ENCODE results near the gene KCNMB2.

Gene KCNMB2

GRCh38 chr3:178588628-178589027, 52.4 kb downstream of the KCNMB2 start:
- Histone ChIP-seq H4K8ac (ENCODE audit: low read depth, low read length) (no peak overlapping the region), H3K4me2 (ENCODE audit: insufficient read depth, low read length, poor library complexity, severe bottlenecking) (no peak overlapping the region), H2BK15ac (ENCODE audit: low read length) (no peak overlapping the region), H3K4ac (ENCODE audit: low read length) (no peak overlapping the region), H3K4me3 (ENCODE audit: low read length in 2 of 2) (no peak overlapping the region), H2BK5ac (ENCODE audit: low read length) (no peak overlapping the region), H3K27ac (replicated peaks; ENCODE audit: low read length) (no peak overlapping the region), H3K4me1 (ENCODE audit: control insufficient read depth in 2 of 2, insufficient read depth in 1 of 2, low read depth in 1 of 2, low read length in 2 of 2) (peaks cover 0 to 3% of the 10 kb centered on the region in 2 donors), H3K9ac (ENCODE audit: low read depth, low read length, poor library complexity) (no peak overlapping the region), H3K23ac (ENCODE audit: low read depth, low read length, poor library complexity) (no peak overlapping the region), H2BK12ac (ENCODE audit: low read length) (no peak overlapping the region), H3K36me3 (replicated peaks in 1 of 2; ENCODE audit: control insufficient read depth in 2 of 2, insufficient read depth in 2 of 2, low read length in 2 of 2) (no peaks in the 10 kb centered on the region), H3K14ac (ENCODE audit: low read length) (no peak overlapping the region), H4K91ac (ENCODE audit: low read depth, low read length, poor library complexity) (no peak overlapping the region), H2AFZ (ENCODE audit: low read length) (no peak overlapping the region), H2AK5ac (ENCODE audit: low read depth, low read length) (no peak overlapping the region), H3K9me3 (replicated peaks in 1 of 2; ENCODE audit: control insufficient read depth in 2 of 2, insufficient read depth in 1 of 2, low read depth in 1 of 2, low read length in 2 of 2) (no peaks in the 10 kb centered on the region), H2BK120ac (ENCODE audit: low read depth, low read length) (no peak overlapping the region), H3K79me1 (ENCODE audit: low read depth, low read length) (no peaks in the 10 kb centered on the region), H3K18ac (ENCODE audit: low read length) (no peak overlapping the region), H3K27me3 (ENCODE audit: control insufficient read depth in 3 of 3, insufficient read depth in 3 of 3, low read depth in 1 of 3, low read length in 3 of 3) (no peaks in the 10 kb centered on the region)
- whole genome bisulfite sequencing, 2 donors (ENCODE audit: extremely low coverage in 2 of 2, insufficient read length in 2 of 2, insufficient replicate concordance in 1 of 2), result no CpG with 5 or more reads among the region's 4 CpGs
- DNase-seq (ENCODE audit: low spot score), result no peak

GRCh38 chr3:178593786-178594185, 57.5 kb downstream of the KCNMB2 start:
- DNase-seq (ENCODE audit: low spot score), result no peak
- Histone ChIP-seq H3K23ac (ENCODE audit: low read depth, low read length, poor library complexity) (no peak overlapping the region), H3K4me1 (ENCODE audit: control insufficient read depth in 2 of 2, insufficient read depth in 1 of 2, low read depth in 1 of 2, low read length in 2 of 2) (peaks cover 0 to 3% of the 10 kb centered on the region in 2 donors), H2BK12ac (ENCODE audit: low read length) (no peak overlapping the region), H2AK5ac (ENCODE audit: low read depth, low read length) (no peak overlapping the region), H2BK5ac (ENCODE audit: low read length) (no peak overlapping the region), H3K27me3 (ENCODE audit: control insufficient read depth in 3 of 3, insufficient read depth in 3 of 3, low read depth in 1 of 3, low read length in 3 of 3) (no peaks in the 10 kb centered on the region), H3K79me1 (ENCODE audit: low read depth, low read length) (no peaks in the 10 kb centered on the region), H3K27ac (replicated peaks; ENCODE audit: low read length) (no peak overlapping the region), H3K18ac (ENCODE audit: low read length) (no peak overlapping the region), H3K9ac (ENCODE audit: low read depth, low read length, poor library complexity) (no peak overlapping the region), H4K91ac (ENCODE audit: low read depth, low read length, poor library complexity) (no peak overlapping the region), H2BK15ac (ENCODE audit: low read length) (no peak overlapping the region), H3K4me3 (ENCODE audit: low read length in 2 of 2) (no peak overlapping the region), H3K14ac (ENCODE audit: low read length) (no peak overlapping the region), H3K9me3 (replicated peaks in 1 of 2; ENCODE audit: control insufficient read depth in 2 of 2, insufficient read depth in 1 of 2, low read depth in 1 of 2, low read length in 2 of 2) (no peaks in the 10 kb centered on the region), H3K36me3 (replicated peaks in 1 of 2; ENCODE audit: control insufficient read depth in 2 of 2, insufficient read depth in 2 of 2, low read length in 2 of 2) (no peaks in the 10 kb centered on the region), H3K4me2 (ENCODE audit: insufficient read depth, low read length, poor library complexity, severe bottlenecking) (no peak overlapping the region), H2AFZ (ENCODE audit: low read length) (no peak overlapping the region), H2BK120ac (ENCODE audit: low read depth, low read length) (no peak overlapping the region), H3K4ac (ENCODE audit: low read length) (no peak overlapping the region), H4K8ac (ENCODE audit: low read depth, low read length) (no peak overlapping the region)
- whole genome bisulfite sequencing, 2 donors (ENCODE audit: extremely low coverage in 2 of 2, insufficient read length in 2 of 2, insufficient replicate concordance in 1 of 2), result no CpG with 5 or more reads among the region's 1 CpG

- no peak overlapping the region for H3K14ac ChIP-seq (ENCODE audit: low read length)
- no peak overlapping the region for H3K4me3 ChIP-seq (ENCODE audit: low read length in 2 of 2)
- no peak overlapping the region for H4K91ac ChIP-seq (ENCODE audit: low read depth, low read length, poor library complexity)
- H3K4me2 ChIP-seq (ENCODE audit: insufficient read depth, low read length, poor library complexity, severe bottlenecking), result no peak overlapping the region
- H2BK12ac ChIP-seq (ENCODE audit: low read length), result no peak overlapping the region
- WGBS, 2 donors (ENCODE audit: extremely low coverage in 2 of 2, insufficient read length in 2 of 2, insufficient replicate concordance in 1 of 2), result no CpG with 5 or more reads among the region's 2 CpGs
- no peaks in the 10 kb centered on the region for H3K27me3 ChIP-seq (ENCODE audit: control insufficient read depth in 3 of 3, insufficient read depth in 3 of 3, low read depth in 1 of 3, low read length in 3 of 3)
- H2BK15ac ChIP-seq (ENCODE audit: low read length), result no peak overlapping the region
- H3K36me3 ChIP-seq (replicated peaks in 1 of 2; ENCODE audit: control insufficient read depth in 2 of 2, insufficient read depth in 2 of 2, low read length in 2 of 2), result no peaks in the 10 kb centered on the region
- no peak overlapping the region for H4K8ac ChIP-seq (ENCODE audit: low read depth, low read length)
- no peaks in the 10 kb centered on the region for H3K9me3 ChIP-seq (replicated peaks in 1 of 2; ENCODE audit: control insufficient read depth in 2 of 2, insufficient read depth in 1 of 2, low read depth in 1 of 2, low read length in 2 of 2)
- DNase-seq (ENCODE audit: low spot score), result no peak
- no peak overlapping the region for H2AFZ ChIP-seq (ENCODE audit: low read length)
- no peak overlapping the region for H2AK5ac ChIP-seq (ENCODE audit: low read depth, low read length)
- no peak overlapping the region for H2BK5ac ChIP-seq (ENCODE audit: low read length)
- H3K4me1 ChIP-seq (ENCODE audit: control insufficient read depth in 2 of 2, insufficient read depth in 1 of 2, low read depth in 1 of 2, low read length in 2 of 2), result no peaks in the 10 kb centered on the region
- no peak overlapping the region for H3K18ac ChIP-seq (ENCODE audit: low read length)
- H3K27ac ChIP-seq (replicated peaks; ENCODE audit: low read length), result no peak overlapping the region
- no peak overlapping the region for H2BK120ac ChIP-seq (ENCODE audit: low read depth, low read length)
- H3K4ac ChIP-seq (ENCODE audit: low read length), result no peak overlapping the region
- no peak overlapping the region for H3K9ac ChIP-seq (ENCODE audit: low read depth, low read length, poor library complexity)
- no peak overlapping the region for H3K23ac ChIP-seq (ENCODE audit: low read depth, low read length, poor library complexity)
- H3K79me1 ChIP-seq (ENCODE audit: low read depth, low read length), result no peaks in the 10 kb centered on the region
Observed at GRCh38 chr3:178597371-178597770, 61.1 kb downstream of the KCNMB2 start.

- Histone ChIP-seq H3K4me1 (ENCODE audit: control insufficient read depth in 2 of 2, insufficient read depth in 1 of 2, low read depth in 1 of 2, low read length in 2 of 2) (no peaks in the 10 kb centered on the region), H4K91ac (ENCODE audit: low read depth, low read length, poor library complexity) (no peak overlapping the region), H2BK12ac (ENCODE audit: low read length) (no peak overlapping the region), H3K9ac (ENCODE audit: low read depth, low read length, poor library complexity) (no peak overlapping the region), H3K79me1 (ENCODE audit: low read depth, low read length) (no peaks in the 10 kb centered on the region), H3K27ac (replicated peaks; ENCODE audit: low read length) (no peak overlapping the region), H3K4ac (ENCODE audit: low read length) (no peak overlapping the region), H4K8ac (ENCODE audit: low read depth, low read length) (no peak overlapping the region), H3K4me2 (ENCODE audit: insufficient read depth, low read length, poor library complexity, severe bottlenecking) (no peak overlapping the region), H3K14ac (ENCODE audit: low read length) (no peak overlapping the region), H3K36me3 (replicated peaks in 1 of 2; ENCODE audit: control insufficient read depth in 2 of 2, insufficient read depth in 2 of 2, low read length in 2 of 2) (no peaks in the 10 kb centered on the region), H3K4me3 (ENCODE audit: low read length in 2 of 2) (no peak overlapping the region), H2BK120ac (ENCODE audit: low read depth, low read length) (no peak overlapping the region), H3K23ac (ENCODE audit: low read depth, low read length, poor library complexity) (no peak overlapping the region), H2AK5ac (ENCODE audit: low read depth, low read length) (no peak overlapping the region), H2AFZ (ENCODE audit: low read length) (no peak overlapping the region), H3K9me3 (replicated peaks in 1 of 2; ENCODE audit: control insufficient read depth in 2 of 2, insufficient read depth in 1 of 2, low read depth in 1 of 2, low read length in 2 of 2) (no peaks in the 10 kb centered on the region), H3K27me3 (ENCODE audit: control insufficient read depth in 3 of 3, insufficient read depth in 3 of 3, low read depth in 1 of 3, low read length in 3 of 3) (no peaks in the 10 kb centered on the region), H3K18ac (ENCODE audit: low read length) (no peak overlapping the region), H2BK15ac (ENCODE audit: low read length) (no peak overlapping the region), H2BK5ac (ENCODE audit: low read length) (no peak overlapping the region)
- no CpG with 5 or more reads among the region's 2 CpGs for WGBS, 2 donors (ENCODE audit: extremely low coverage in 2 of 2, insufficient read length in 2 of 2, insufficient replicate concordance in 1 of 2)
- DNase-seq (ENCODE audit: low spot score), result no peak
Observed at GRCh38 chr3:178602856-178603255, 66.6 kb downstream of the KCNMB2 start.

Data from neuronal stem cell (in vitro differentiated cells).